Endothelial cell of umbilical vein (primary cell): ENCODE data around the gene ZNF667.

Experiments
- EZH2 ChIP-seq: IDR thresholded peaks from 2 replicates; pipeline ENCODE4 v1.6.1; 2012; ENCODE audit warnings: borderline replicate concordance, low read depth, mild to moderate bottlenecking, moderate library complexity, low read length, inconsistent platforms; ENCODE audit not compliant: severe bottlenecking
- FOS ChIP-seq: IDR thresholded peaks from 2 replicates; pipeline ENCODE4 v1.6.1; 2011; ENCODE audit warnings: mild to moderate bottlenecking, low read length, moderate library complexity, borderline replicate concordance; ENCODE audit not compliant: insufficient read depth
- GATA2 ChIP-seq: IDR thresholded peaks from 2 replicates; pipeline ENCODE4 v1.7.0; 2011; ENCODE audit warnings: low read depth, mild to moderate bottlenecking, moderate library complexity, mixed read lengths, low read length; ENCODE audit not compliant: insufficient read length, insufficient read depth
- JUN ChIP-seq: IDR thresholded peaks from 2 replicates; pipeline ENCODE4 v1.6.1; 2011; ENCODE audit warnings: borderline replicate concordance, low read depth; ENCODE audit not compliant: insufficient read length, insufficient read depth
- MYC ChIP-seq: IDR thresholded peaks from one replicate; pipeline ENCODE4 v1.6.1; 2011; ENCODE audit warnings: mild to moderate bottlenecking, low read depth, low read length
- POLR2A ChIP-seq: IDR thresholded peaks from 2 replicates; pipeline ENCODE4 v1.6.1; 2012; ENCODE audit warnings: low read depth, mild to moderate bottlenecking, control low read depth, low read length
- POLR2AphosphoS5 ChIP-seq: IDR thresholded peaks from 2 replicates; pipeline ENCODE4 v1.6.1; 2012; ENCODE audit warnings: low read depth, mild to moderate bottlenecking, control low read depth, low read length, moderate library complexity; ENCODE audit not compliant: insufficient read depth
- TF ChIP-seq, protein P1 (sequence below), 2 donors: IDR thresholded peaks; 1 replicate in 1 of 2; 2 replicates in 1 of 2; pipeline ENCODE4 v1.5.1; 2011; ENCODE audit warnings: low read length in 2 of 2, mild to moderate bottlenecking in 2 of 2, moderate library complexity in 2 of 2, control low read depth in 1 of 2, inconsistent platforms in 1 of 2, low read depth in 1 of 2; ENCODE audit not compliant: insufficient read depth in 1 of 2; ENCODE audit errors: extremely low read depth in 1 of 2
- TF ChIP-seq, protein P2 (sequence below): IDR thresholded peaks from 2 replicates; pipeline ENCODE4 v1.6.1; 2011; ENCODE audit not compliant: insufficient read depth, insufficient read length

DNA sequence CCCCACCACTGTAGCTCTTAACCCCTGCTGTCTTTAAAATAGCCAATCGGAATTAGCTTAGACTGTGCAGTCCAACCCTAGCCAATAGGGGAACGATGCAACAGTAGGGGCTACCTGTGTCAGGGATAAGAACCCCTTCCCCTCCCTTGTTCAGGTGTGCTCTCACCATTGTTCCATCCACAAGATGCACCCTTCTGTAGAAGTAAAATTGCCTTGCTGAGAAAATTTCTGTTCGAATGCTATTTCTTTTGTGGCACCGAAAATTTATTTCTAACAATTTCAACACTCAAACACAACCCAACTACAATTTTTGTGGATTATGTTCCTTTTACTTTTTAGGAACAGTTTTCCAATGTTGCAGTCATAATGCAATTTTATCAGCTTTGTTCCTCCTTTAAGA is 76.7 kb downstream of the ZNF667 start:
- TF ChIP-seq POLR2A (no peak), EZH2 (no peak), POLR2AphosphoS5 (no peak), MYC (no peak), JUN (no peak), GATA2 (no peak), FOS (no peak)
- TF ChIP-seq, protein P1, sequence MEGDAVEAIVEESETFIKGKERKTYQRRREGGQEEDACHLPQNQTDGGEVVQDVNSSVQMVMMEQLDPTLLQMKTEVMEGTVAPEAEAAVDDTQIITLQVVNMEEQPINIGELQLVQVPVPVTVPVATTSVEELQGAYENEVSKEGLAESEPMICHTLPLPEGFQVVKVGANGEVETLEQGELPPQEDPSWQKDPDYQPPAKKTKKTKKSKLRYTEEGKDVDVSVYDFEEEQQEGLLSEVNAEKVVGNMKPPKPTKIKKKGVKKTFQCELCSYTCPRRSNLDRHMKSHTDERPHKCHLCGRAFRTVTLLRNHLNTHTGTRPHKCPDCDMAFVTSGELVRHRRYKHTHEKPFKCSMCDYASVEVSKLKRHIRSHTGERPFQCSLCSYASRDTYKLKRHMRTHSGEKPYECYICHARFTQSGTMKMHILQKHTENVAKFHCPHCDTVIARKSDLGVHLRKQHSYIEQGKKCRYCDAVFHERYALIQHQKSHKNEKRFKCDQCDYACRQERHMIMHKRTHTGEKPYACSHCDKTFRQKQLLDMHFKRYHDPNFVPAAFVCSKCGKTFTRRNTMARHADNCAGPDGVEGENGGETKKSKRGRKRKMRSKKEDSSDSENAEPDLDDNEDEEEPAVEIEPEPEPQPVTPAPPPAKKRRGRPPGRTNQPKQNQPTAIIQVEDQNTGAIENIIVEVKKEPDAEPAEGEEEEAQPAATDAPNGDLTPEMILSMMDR (IDR thresholded peaks at IDR 0.05; ENCODE audit: extremely low read depth in 1 of 2, insufficient read depth in 1 of 2, low read depth in 1 of 2, low read length in 2 of 2), result no peak
- TF ChIP-seq, protein P2, sequence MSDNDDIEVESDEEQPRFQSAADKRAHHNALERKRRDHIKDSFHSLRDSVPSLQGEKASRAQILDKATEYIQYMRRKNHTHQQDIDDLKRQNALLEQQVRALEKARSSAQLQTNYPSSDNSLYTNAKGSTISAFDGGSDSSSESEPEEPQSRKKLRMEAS, result no peak
